ENCODE results near the gene CFAP65.

Gene CFAP65

DNA sequence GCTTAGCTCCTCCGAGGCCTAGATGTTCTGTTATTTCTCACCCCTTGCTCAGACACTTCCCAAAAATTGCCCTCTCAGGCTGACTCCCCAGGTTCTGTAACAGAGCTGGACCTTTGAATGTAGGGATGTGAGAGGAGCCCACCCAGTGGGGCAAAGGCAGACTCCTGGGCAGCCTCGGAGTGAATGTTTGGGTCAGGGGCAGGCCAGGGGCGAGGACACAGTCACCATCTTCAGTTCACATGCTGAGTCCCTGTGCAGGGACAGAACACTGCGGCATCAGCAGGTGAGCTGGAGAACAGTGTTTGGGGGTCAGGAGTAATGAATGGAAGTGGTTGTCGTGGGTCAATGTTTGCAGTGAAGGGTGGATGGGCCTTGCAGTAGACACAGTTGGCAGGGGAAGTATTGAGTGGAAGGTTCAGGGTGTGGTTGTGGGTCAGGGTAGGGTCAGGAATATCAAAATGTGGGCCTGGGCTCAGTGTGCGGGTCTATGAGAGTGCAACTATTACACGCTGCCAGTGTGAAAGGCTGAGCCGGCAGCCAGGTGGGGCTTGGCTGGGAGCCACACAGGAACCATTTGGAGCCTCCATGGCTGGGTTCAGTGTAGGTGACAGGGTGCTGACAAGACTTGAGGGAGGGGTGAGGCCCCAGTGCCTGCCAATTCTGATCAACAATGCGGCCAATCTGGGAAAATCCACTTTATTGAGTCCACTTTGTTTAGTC, 15.0 kb upstream of the CFAP65 start:
- no peak overlapping the region for H2AFZ ChIP-seq
- no peak overlapping the region for H3K4me3 ChIP-seq (ENCODE audit: low read depth, low read length)
- no peak overlapping the region for H3K27ac ChIP-seq
- no peaks in the 10 kb centered on the region for H3K79me2 ChIP-seq
- peaks cover 18% of the 10 kb centered on the region for H3K27me3 ChIP-seq (ENCODE audit: control insufficient read depth, insufficient read depth, low read length)
- peaks cover 20% of the 10 kb centered on the region for H3K4me1 ChIP-seq
- no peaks in the 10 kb centered on the region for H3K9me3 ChIP-seq (ENCODE audit: control insufficient read depth, low read length)
- H3K36me3 ChIP-seq (ENCODE audit: control insufficient read depth, insufficient read depth, low read length): no peaks in the 10 kb centered on the region
- H3K9ac ChIP-seq: no peak overlapping the region
- TF ChIP-seq, protein P1, sequence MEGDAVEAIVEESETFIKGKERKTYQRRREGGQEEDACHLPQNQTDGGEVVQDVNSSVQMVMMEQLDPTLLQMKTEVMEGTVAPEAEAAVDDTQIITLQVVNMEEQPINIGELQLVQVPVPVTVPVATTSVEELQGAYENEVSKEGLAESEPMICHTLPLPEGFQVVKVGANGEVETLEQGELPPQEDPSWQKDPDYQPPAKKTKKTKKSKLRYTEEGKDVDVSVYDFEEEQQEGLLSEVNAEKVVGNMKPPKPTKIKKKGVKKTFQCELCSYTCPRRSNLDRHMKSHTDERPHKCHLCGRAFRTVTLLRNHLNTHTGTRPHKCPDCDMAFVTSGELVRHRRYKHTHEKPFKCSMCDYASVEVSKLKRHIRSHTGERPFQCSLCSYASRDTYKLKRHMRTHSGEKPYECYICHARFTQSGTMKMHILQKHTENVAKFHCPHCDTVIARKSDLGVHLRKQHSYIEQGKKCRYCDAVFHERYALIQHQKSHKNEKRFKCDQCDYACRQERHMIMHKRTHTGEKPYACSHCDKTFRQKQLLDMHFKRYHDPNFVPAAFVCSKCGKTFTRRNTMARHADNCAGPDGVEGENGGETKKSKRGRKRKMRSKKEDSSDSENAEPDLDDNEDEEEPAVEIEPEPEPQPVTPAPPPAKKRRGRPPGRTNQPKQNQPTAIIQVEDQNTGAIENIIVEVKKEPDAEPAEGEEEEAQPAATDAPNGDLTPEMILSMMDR (IDR thresholded peaks at IDR 0.05): no peak
- no peak overlapping the region for H3K4me2 ChIP-seq (ENCODE audit: low read length)

DNA sequence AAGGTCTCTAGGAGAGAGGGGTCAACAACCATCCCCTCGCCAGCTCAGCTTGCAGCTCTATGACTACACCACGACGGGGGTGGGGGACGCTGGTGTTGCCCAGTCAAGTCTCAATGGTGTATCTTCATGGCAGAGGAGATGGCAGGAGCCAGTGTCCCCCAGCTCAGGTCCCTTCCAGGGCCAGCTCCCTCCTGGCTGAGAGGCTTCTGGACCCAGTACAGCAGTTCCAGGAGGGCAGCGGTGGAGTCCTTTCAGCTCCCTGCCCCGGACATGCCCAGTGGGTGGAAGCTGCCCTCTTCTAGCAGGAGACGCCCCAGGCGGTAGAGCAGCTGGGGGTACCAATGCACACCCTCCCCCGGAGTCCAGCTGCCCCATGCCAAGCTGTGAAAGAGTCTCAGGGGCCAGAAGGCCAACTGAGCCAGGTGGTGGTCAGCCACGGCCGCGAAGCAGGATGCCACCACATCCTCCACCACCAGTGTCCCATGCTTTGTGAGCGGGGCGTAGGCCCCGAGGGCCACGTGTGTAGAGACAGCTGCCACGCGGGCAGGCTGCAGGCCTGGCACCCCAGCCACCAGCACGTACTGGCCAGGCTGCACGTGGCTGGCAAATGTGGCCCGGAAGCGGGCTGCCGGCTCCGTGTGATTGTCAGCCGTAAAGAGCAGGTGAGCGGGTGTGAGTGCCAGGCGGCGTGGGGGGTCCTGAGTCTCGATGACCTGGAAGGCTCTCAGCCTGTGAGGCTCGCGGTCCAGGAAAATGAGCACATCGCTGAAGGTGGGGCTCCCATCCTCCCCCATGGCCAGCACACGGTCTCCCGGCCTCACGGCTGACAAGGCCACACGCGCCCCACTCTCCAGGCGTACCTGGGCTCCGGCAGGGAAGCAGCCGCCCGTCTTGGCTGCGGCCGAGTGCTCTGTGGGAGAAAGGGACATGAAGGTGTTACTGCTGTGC, 13.9 kb upstream of the CFAP65 start:
- Histone ChIP-seq H3K9ac (no peak overlapping the region), H3K4me2 (ENCODE audit: low read length) (no peak overlapping the region), H3K4me3 (ENCODE audit: low read depth, low read length) (no peak overlapping the region), H3K4me1 (peaks cover 20% of the 10 kb centered on the region), H3K27ac (no peak overlapping the region), H3K36me3 (ENCODE audit: control insufficient read depth, insufficient read depth, low read length) (no peaks in the 10 kb centered on the region), H3K27me3 (ENCODE audit: control insufficient read depth, insufficient read depth, low read length) (peaks cover 18% of the 10 kb centered on the region), H3K9me3 (ENCODE audit: control insufficient read depth, low read length) (no peaks in the 10 kb centered on the region), H3K79me2 (no peaks in the 10 kb centered on the region), H2AFZ (no peak overlapping the region)
- TF ChIP-seq, protein P1 (IDR thresholded peaks at IDR 0.05): no peak

DNA sequence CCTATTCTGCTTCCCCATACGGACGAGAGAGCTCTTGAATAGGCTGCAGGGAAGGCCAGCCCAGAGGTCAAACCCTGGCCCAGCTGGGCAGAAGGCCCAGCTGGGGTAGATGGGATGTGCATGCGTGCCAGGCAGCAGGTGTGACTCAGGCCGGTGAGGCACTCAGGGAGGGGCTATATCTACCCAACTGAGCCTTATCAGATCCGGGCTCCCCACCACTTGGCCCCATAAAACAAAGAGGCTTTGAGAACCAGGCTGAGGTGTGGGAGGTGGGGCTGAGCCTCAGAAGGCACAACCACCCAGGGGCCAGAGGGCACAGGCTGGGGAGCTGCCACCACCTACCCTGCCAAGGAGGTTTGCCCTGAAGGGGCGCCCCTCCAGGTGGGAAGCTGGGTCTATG, 8.0 kb upstream of the CFAP65 start:
- Histone ChIP-seq H3K4me3 (ENCODE audit: low read depth, low read length) (no peak overlapping the region), H3K27ac (no peak overlapping the region), H2AFZ (no peak overlapping the region), H3K79me2 (no peaks in the 10 kb centered on the region), H3K4me1 (no peaks in the 10 kb centered on the region), H3K9ac (no peak overlapping the region), H3K36me3 (ENCODE audit: control insufficient read depth, insufficient read depth, low read length) (no peaks in the 10 kb centered on the region), H3K9me3 (ENCODE audit: control insufficient read depth, low read length) (no peaks in the 10 kb centered on the region), H3K4me2 (ENCODE audit: low read length) (no peak overlapping the region), H3K27me3 (ENCODE audit: control insufficient read depth, insufficient read depth, low read length) (no peaks in the 10 kb centered on the region)
- TF ChIP-seq, protein P1 (IDR thresholded peaks at IDR 0.05): no peak

DNA sequence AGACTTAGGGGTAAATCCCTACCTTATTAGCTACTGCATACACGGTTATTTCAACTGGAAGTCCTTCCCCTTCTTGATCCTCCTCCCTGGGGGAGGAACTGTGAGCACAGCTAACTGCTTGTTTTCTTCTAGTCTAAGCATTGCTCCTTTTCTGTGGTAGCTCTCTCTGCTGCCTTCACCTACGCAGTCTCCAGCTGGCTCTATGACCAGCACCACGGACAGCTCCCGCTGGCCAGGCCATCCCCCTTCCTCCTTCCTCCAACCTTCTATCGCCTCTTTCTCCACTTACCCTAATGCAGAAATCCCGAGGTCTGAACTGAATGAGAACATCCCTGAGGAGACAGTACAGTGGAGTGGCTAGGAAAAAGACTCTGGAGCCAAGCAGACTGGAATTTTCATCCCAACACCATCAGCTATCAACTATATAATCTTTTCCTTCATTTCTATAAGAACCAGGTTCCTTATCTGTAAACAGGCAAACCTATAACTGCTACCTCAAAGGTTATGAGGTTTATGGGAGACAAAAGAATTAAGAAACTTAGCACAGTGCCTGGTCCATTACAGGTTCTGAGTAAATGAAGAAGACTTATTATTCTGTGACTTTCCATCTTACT, 4.7 kb upstream of the CFAP65 start:
- H3K79me2 ChIP-seq: no peaks in the 10 kb centered on the region
- TF ChIP-seq, protein P1 (IDR thresholded peaks at IDR 0.05): no peak

More for the DNA sequence above, 4.7 kb upstream of the CFAP65 start:
- Histone ChIP-seq H3K27ac (no peak overlapping the region), H3K36me3 (ENCODE audit: control insufficient read depth, insufficient read depth, low read length) (no peaks in the 10 kb centered on the region), H3K4me2 (ENCODE audit: low read length) (no peak overlapping the region), H3K9ac (no peak overlapping the region), H3K9me3 (ENCODE audit: control insufficient read depth, low read length) (no peaks in the 10 kb centered on the region), H2AFZ (no peak overlapping the region), H3K4me1 (no peaks in the 10 kb centered on the region), H3K27me3 (ENCODE audit: control insufficient read depth, insufficient read depth, low read length) (no peaks in the 10 kb centered on the region), H3K4me3 (ENCODE audit: low read depth, low read length) (no peak overlapping the region)
